Body of pancreas (tissue), 4 donors: ENCODE data around the gene ADM2.

Experiments used
- CTCF ChIP-seq, 7 experiments: fragments of 450-650 bp in 4 of 7; fragments of 200-600 bp in 3 of 7; sonication (generic) in 3 of 7; IDR thresholded peaks; one replicate each; pipeline ENCODE4 v1.5.1; 2016 to 2019; ENCODE audit warnings: antibody characterized with exemption in 7 of 7
- POLR2A ChIP-seq, 3 donors: fragments of 450-650 bp; IDR thresholded peaks; one replicate each; pipeline ENCODE4 v1.6.1; 2016; ENCODE audit warnings: antibody characterized with exemption in 3 of 3, mild to moderate bottlenecking in 2 of 3

- no peak for TF ChIP-seq CTCF (IDR thresholded peaks at IDR 0.05)
- no peak for TF ChIP-seq POLR2A (IDR thresholded peaks at IDR 0.05)
Observed at GRCh38 chr22:50464451-50464850, 16.9 kb upstream of the ADM2 start.
